Measurements from ENCODE around the gene GIPC2. TPM values are rescaled to one million over a fixed set of nuclear protein-coding genes. Genes with fewer than 3 reads are reported as not detected.
"Not testable (repeated sequence)": the region's sequence is repeated elsewhere in the genome, so short reads cannot be mapped to it uniquely, and the experiment has no call there.

The GIPC2 gene
- total RNA-seq, 1 donor from 2014 or later: 0.64 TPM

DNA sequence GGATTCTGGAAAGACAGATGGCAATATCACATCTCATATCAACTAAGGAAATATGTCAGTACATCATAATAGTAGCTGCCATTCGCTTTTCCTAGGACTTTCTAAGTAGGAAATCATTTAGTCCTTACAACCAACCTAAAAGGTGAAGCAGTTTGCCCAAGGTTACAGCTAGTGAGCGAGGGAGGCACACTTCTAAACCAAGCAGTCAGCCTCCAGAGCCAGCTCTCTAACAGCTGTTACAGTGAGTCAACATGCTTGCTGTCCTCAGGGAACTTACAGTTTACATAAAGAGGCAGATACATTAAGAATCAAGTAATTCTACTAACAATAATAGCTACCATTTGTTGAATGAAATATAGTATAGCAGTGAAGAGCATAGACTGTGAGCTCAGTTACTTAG is 57.1 kb downstream of the GIPC2 start:
- Histone ChIP-seq H3K4me3 (no peak overlapping the region), H3K9me3 (no peaks in the 10 kb centered on the region), H3K36me3 (no peaks in the 10 kb centered on the region), H3K4me1 (peaks cover 0 to 25% of the 10 kb centered on the region in 2 donors), H3K27ac (peak overlapping the region; percentile 80 to 81), H3K27me3 (no peaks in the 10 kb centered on the region)
- no peak for DNase-seq (ENCODE audit: low spot score in 2 of 2)
- intact Hi-C loops (cut with DNase I): loop anchor here (2.0 to 5.0 kb wide), 3 partner anchors 124 to 421 kb away; partner anchors contain the start of genes FUBP1 and ZZZ3
- no peak for TF ChIP-seq CTCF (IDR thresholded peaks at IDR 0.05)

DNA sequence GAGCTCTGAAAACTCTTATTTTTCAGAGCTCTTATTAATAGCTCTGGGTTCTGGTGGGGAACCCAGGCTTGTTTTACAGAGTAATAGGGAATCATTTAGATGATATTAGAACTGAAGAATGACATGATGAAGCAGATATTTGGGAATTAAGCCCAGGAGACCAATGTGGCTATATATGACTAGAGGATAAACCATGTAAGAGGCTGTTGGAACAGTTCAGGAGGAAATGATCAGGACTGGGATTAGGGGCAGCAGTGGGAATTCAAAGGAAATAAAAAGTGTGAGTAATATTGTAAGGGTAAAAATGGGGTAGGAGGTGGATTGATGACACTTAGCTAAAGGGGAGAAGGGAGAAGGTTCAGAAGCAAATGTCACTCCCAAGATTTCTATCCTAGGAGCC is 58.6 kb downstream of the GIPC2 start:
- DNase-seq (ENCODE audit: low spot score in 2 of 2): no peak
- intact Hi-C loops (cut with DNase I): loop anchor here (5.0 kb wide), 2 partner anchors 272 to 422 kb away; partner anchors contain the start of gene ZZZ3
- H3K27me3 ChIP-seq: no peaks in the 10 kb centered on the region
- H3K9me3 ChIP-seq: no peaks in the 10 kb centered on the region
- H3K36me3 ChIP-seq: no peaks in the 10 kb centered on the region
- no peak for TF ChIP-seq CTCF (IDR thresholded peaks at IDR 0.05)
- no peak overlapping the region for H3K4me3 ChIP-seq
- H3K27ac ChIP-seq: peak overlapping the region; percentile 80 to 81
- H3K4me1 ChIP-seq: peaks cover 0 to 25% of the 10 kb centered on the region in 2 donors

GRCh38 chr1:78109659-78110058 is 63.9 kb downstream of the GIPC2 start:
- not testable (repeated sequence) for H3K4me1 ChIP-seq; H3K27me3 ChIP-seq; H3K9me3 ChIP-seq; H3K4me3 ChIP-seq; H3K36me3 ChIP-seq; DNase-seq (ENCODE audit: low spot score in 2 of 2); H3K27ac ChIP-seq
- intact Hi-C loops (cut with DNase I): loop anchor here (5.0 to 10.0 kb wide), 2 partner anchors 62 to 355 kb away; partner anchors contain the start of genes GIPC2 and USP33

GRCh38 chr1:78113156-78113916 is 67.6 kb downstream of the GIPC2 start:
- intact Hi-C loops (cut with DNase I): loop anchor here (5.0 to 10.0 kb wide), 2 partner anchors 66 to 359 kb away; partner anchors contain the start of genes GIPC2 and USP33
- no peak for DNase-seq (ENCODE audit: low spot score in 2 of 2)
- H3K27ac ChIP-seq: peak overlapping the region in 1 of 2 donors; percentile 0

DNA sequence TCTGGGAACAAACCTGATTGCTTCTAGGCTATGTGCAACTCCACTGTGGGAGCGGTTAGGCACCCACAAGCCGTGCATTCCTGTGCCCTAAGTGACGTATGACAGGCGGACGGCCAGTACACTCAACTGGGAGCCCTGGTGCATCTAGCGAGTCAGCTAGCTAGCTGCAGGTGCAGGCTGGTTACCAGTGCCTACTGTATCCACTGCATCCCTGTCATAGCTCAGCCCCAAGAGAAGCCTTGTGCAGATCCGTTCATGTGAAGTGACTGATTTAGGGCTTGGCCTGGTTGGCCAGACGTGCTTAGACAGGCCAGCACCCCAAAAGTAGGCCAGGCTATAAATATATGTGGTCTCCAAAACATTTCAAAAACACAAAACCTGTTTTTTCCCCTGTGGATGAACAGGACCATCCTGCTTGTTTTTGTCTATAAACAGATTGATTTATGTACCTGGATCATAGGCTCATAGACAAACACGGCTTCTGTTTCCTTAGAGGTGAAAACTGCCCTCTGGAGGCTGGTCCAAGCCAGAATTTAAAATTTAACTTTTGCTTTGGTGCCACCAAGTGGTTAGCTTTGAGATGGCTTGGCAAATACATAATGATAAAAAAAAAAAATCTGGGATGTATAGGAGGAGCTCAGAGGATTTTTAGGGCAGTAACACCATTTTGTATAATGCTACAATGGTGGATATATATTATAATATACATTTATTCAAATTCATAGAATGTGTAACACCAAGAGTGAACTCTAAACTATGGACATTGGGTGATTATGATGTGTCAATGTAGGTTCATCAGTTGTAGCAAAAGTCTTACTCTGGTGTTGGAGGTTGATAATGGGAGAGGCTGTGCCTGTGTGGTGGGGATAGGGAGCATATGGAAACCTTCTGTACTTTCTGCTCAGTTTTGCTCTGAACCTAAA is 68.5 kb downstream of the GIPC2 start:
- H3K27me3 ChIP-seq: no peaks in the 10 kb centered on the region
- intact Hi-C loops (cut with DNase I): loop anchor here (1.0 to 10.0 kb wide), 4 partner anchors 67 to 359 kb away; partner anchors contain the start of genes GIPC2 and USP33
- no peaks in the 10 kb centered on the region for H3K36me3 ChIP-seq
- DNase-seq (ENCODE audit: low spot score in 2 of 2): peak in 1 of 2 donors; percentile 72
- no peaks in the 10 kb centered on the region for H3K9me3 ChIP-seq
- peak overlapping the region in 1 of 2 donors; percentile 7 for H3K4me3 ChIP-seq
- H3K27ac ChIP-seq: peak overlapping the region in 1 of 2 donors; percentile 21
- TF ChIP-seq CTCF (IDR thresholded peaks at IDR 0.05): peak; percentile 77 to 88 (median 78)
- H3K4me1 ChIP-seq: peaks cover 0 to 7% of the 10 kb centered on the region in 2 donors

More at GRCh38 chr1:78113156-78113916, 67.6 kb downstream of the GIPC2 start:
- peaks cover 0 to 7% of the 10 kb centered on the region in 2 donors for H3K4me1 ChIP-seq
- no peaks in the 10 kb centered on the region for H3K27me3 ChIP-seq
- TF ChIP-seq CTCF (IDR thresholded peaks at IDR 0.05): no peak
- no peaks in the 10 kb centered on the region for H3K9me3 ChIP-seq
- no peaks in the 10 kb centered on the region for H3K36me3 ChIP-seq
- no peak overlapping the region for H3K4me3 ChIP-seq

DNA sequence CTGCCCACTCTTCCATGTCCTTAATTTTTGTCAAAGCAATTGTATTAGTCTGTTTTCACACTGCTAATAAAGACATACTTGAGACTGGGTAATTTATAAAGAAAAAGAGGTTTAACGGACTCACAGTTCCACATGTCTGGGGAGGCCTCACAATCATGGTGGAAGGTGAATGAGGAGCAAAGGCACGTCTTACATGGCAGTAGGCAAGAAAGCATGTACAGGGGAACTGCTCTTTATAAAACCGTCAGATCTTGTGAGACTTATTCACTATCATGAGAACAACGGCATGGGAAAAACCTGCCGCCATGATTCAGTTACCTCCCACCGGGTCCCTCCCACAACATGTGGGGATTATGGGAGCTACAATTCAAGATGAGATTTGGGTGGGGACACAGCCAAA is 74.7 kb downstream of the GIPC2 start:
- H3K4me3 ChIP-seq; H3K36me3 ChIP-seq; H3K27me3 ChIP-seq; H3K27ac ChIP-seq; H3K9me3 ChIP-seq; intact Hi-C loops (cut with DNase I); H3K4me1 ChIP-seq; DNase-seq (ENCODE audit: low spot score in 2 of 2): not testable (repeated sequence)
